ENCODE results near the gene IL11RA.
"Not testable (repeated sequence)": the region's sequence is repeated elsewhere in the genome, so short reads cannot be mapped to it uniquely, and the experiment has no call there.

Gene IL11RA

GRCh38 chr9:34630402-34631154, 21.4 kb upstream of the IL11RA start:
- no peak for DNase-seq

- DNase-seq = no peak
These were observed 18.8 kb upstream of the IL11RA start for GRCh38 chr9:34633166-34633565.

- DNase-seq = no peak
These were observed 18.0 kb upstream of the IL11RA start for GRCh38 chr9:34633851-34634550.

GRCh38 chr9:34634551-34635248, 17.3 kb upstream of the IL11RA start:
- no peak for DNase-seq

- no peak for DNase-seq
These were observed 16.4 kb upstream of the IL11RA start for GRCh38 chr9:34635556-34635955.

GRCh38 chr9:34636791-34637355, 15.1 kb upstream of the IL11RA start:
- DNase-seq = no peak

- DNase-seq = peak; percentile 84
These were observed 14.4 kb upstream of the IL11RA start, which contains the start of gene SIGMAR1 for GRCh38 chr9:34637356-34638137. SIGMAR1 (minus strand) TSS chr9:34637787; CDS start chr9:34637697, 90 bp downstream.

GRCh38 chr9:34638138-34638445, 13.9 kb upstream of the IL11RA start:
- no peak for DNase-seq

GRCh38 chr9:34639322-34639721, 12.7 kb upstream of the IL11RA start:
- DNase-seq = not testable (repeated sequence)

GRCh38 chr9:34642679-34643078, 9.3 kb upstream of the IL11RA start:
- no peak for DNase-seq

GRCh38 chr9:34644766-34645314, 7.1 kb upstream of the IL11RA start:
- DNase-seq = no peak

- peak; percentile 96 for DNase-seq
These were observed 5.5 kb upstream of the IL11RA start, which contains the start of gene GALT for GRCh38 chr9:34646211-34647083. GALT (plus strand) TSS chr9:34646675; CDS start chr9:34646705, 30 bp downstream.

GRCh38 chr9:34647084-34647403, 4.9 kb upstream of the IL11RA start:
- no peak for DNase-seq

GRCh38 chr9:34647651-34648050, 4.3 kb upstream of the IL11RA start:
- DNase-seq = no peak

GRCh38 chr9:34648673-34649072, 3.3 kb upstream of the IL11RA start:
- DNase-seq = no peak

- no peak for DNase-seq
These were observed 1.2 kb upstream of the IL11RA start for GRCh38 chr9:34650816-34651215.

- DNase-seq = no peak
These were observed 664 bp upstream of the IL11RA start for GRCh38 chr9:34651321-34651720.

- DNase-seq = no peak
These were observed 616 bp downstream of the IL11RA start for GRCh38 chr9:34652602-34653000.

- no peak for DNase-seq
These were observed 1.4 kb downstream of the IL11RA start for GRCh38 chr9:34653151-34654072.
